Stomach (tissue), 9 donors: Measurements from ENCODE around the gene MXI1. TPM values are rescaled to one million over a fixed set of nuclear protein-coding genes. Genes with fewer than 3 reads are reported as not detected.
"Not testable (repeated sequence)": the region's sequence is repeated elsewhere in the genome, so short reads cannot be mapped to it uniquely, and the experiment has no call there.

Experiments
- DNase-seq, 2 donors: peaks; one replicate each; pipeline versions ENCODE4 v3.0.0 to v3.0.0-alpha.2; 2013 to 2019
- H3K27ac ChIP-seq, 5 donors: fragments of 200-600 bp in 4 of 5; sonication (generic) in 4 of 5; one replicate each; pipeline ENCODE4 v1.5.1; 2013 to 2019; ENCODE audit warnings: mild to moderate bottlenecking in 1 of 5, moderate library complexity in 1 of 5
- H3K27me3 ChIP-seq, 3 donors: fragments of 200-600 bp; sonication (generic); one replicate each; pipeline ENCODE4 v1.5.1; 2017 to 2019; ENCODE audit warnings: mixed run types in 1 of 3
- H3K36me3 ChIP-seq, 4 donors: fragments of 200-600 bp; sonication (generic); 1 replicate in 3 of 4; 2 replicates in 1 of 4; pipeline ENCODE4 v1.5.1; 2016 to 2019
- H3K4me1 ChIP-seq, 4 donors: fragments of 200-600 bp; sonication (generic); one replicate each; pipeline ENCODE4 v1.5.1; 2016 to 2019
- H3K4me3 ChIP-seq, 4 donors: fragments of 200-600 bp; sonication (generic) in 3 of 4; one replicate each; pipeline ENCODE4 v1.5.1; 2016 to 2019; ENCODE audit warnings: mild to moderate bottlenecking in 1 of 4
- H3K9me3 ChIP-seq, 4 donors: fragments of 200-600 bp; sonication (generic); one replicate each; pipeline ENCODE4 v1.5.1; 2016 to 2019
- CTCF ChIP-seq, 7 experiments: fragments of 450-650 bp in 4 of 7; fragments of 200-600 bp in 3 of 7; sonication (generic) in 3 of 7; IDR thresholded peaks; one replicate each; pipeline ENCODE4 v1.5.1; 2016 to 2019; ENCODE audit warnings: antibody characterized with exemption in 7 of 7, control low read depth in 2 of 7, mild to moderate bottlenecking in 1 of 7
- EP300 ChIP-seq: sonication (generic); formaldehyde crosslinking; IDR thresholded peaks from one replicate; pipeline ENCODE4 v1.6.1; 2017; ENCODE audit warnings: antibody characterized with exemption
- POLR2A ChIP-seq, 4 donors: fragments of 450-650 bp; IDR thresholded peaks; one replicate each; pipeline ENCODE4 v1.6.1; 2016; ENCODE audit warnings: antibody characterized with exemption in 4 of 4, control low read depth in 2 of 4, mild to moderate bottlenecking in 1 of 4, moderate library complexity in 1 of 4
- POLR2AphosphoS5 ChIP-seq, 3 donors: sonication (generic); formaldehyde crosslinking; IDR thresholded peaks; one replicate each; pipeline ENCODE4 v1.6.1; 2016; ENCODE audit warnings: antibody characterized with exemption in 3 of 3
- WGBS, 5 donors: extraction: QIAGEN DNeasy Blood & Tissue Kit in 3 of 5; methylation state at CpG; one replicate each; pipeline versions ENCODE4 v1.1.5 to v1.1.7; 2013 to 2018; 5-methylcytosine and 5-hydroxymethylcytosine counted together
- intact Hi-C: fragments of 100-400 bp; cut with DNase I; formaldehyde crosslinking; loops from one replicate; pipeline ENCODE4 v1.15.1; 2023; ENCODE audit warnings: low total_unique reads
- polyA plus RNA-seq, 3 donors: library from polyadenylated mRNA; stranded (reverse); fragments of 200-250 nt; gene quantifications; one replicate each; pipeline ENCODE4 v1.2.3, GENCODE V29; 2013
- total RNA-seq, 5 donors: library from RNA; depleted of rRNA; stranded (reverse); fragments of >200 nt; gene quantifications; one replicate each; pipeline versions ENCODE4 v1.1.0 to v1.2.3, GENCODE V29; 2014 to 2016
- donor health status: healthy with polysubstance abuse.
- donor health status: Bipolar disorder and iron deficiency.
- donor health status: healthy.

Gene MXI1
- total and polyA plus RNA-seq, 8 donors = 3.5 to 163 (median 34.3) TPM

- intact Hi-C loops = no loop called here
- Histone ChIP-seq H3K36me3 (no peaks in the 10 kb centered on the region), H3K4me1 (peaks cover 0 to 4% (median 0%) of the 10 kb centered on the region in 4 donors), H3K27ac (no peak overlapping the region), H3K9me3 (no peaks in the 10 kb centered on the region), H3K4me3 (no peak overlapping the region), H3K27me3 (peaks cover 0 to 3% (median 0%) of the 10 kb centered on the region in 3 donors)
- WGBS, 5 donors = 58 to 70% (median 68%) methylated on average over 5 of the region's 5 CpGs
- TF ChIP-seq POLR2AphosphoS5 (IDR thresholded peaks at IDR 0.05) = no peak
- no peak for TF ChIP-seq POLR2A (IDR thresholded peaks at IDR 0.05)
- TF ChIP-seq CTCF (IDR thresholded peaks at IDR 0.05) = no peak
- TF ChIP-seq EP300 = no peak
- DNase-seq = no peak
These were observed 25.5 kb upstream of the MXI1 start for GRCh38 chr10:110181911-110182310.

GRCh38 chr10:110184398-110184797, 23.0 kb upstream of the MXI1 start:
- TF ChIP-seq CTCF (IDR thresholded peaks at IDR 0.05) (no peak), EP300 (no peak)
- no peaks in the 10 kb centered on the region for H3K36me3 ChIP-seq
- H3K9me3 ChIP-seq = no peaks in the 10 kb centered on the region
- WGBS, 5 donors = 59 to 72% (median 68%) methylated on average over 6 of the region's 6 CpGs
- no peak overlapping the region for H3K4me3 ChIP-seq
- intact Hi-C loops = no loop called here
- no peak for DNase-seq
- H3K27ac ChIP-seq = no peak overlapping the region
- no peaks in the 10 kb centered on the region for H3K27me3 ChIP-seq
- H3K4me1 ChIP-seq = peaks cover 0 to 4% (median 0%) of the 10 kb centered on the region in 4 donors

GRCh38 chr10:110185646-110186182, 21.7 kb upstream of the MXI1 start:
- DNase-seq, intact Hi-C loops, H3K4me1 ChIP-seq, H3K36me3 ChIP-seq, H3K9me3 ChIP-seq, H3K27ac ChIP-seq, H3K4me3 ChIP-seq, H3K27me3 ChIP-seq: not testable (repeated sequence)
- WGBS, 5 donors = 68 to 90% (median 79%) methylated on average over 2 of the region's 2 CpGs

- no peaks in the 10 kb centered on the region for H3K36me3 ChIP-seq
- H3K27ac ChIP-seq = no peak overlapping the region
- H3K4me1 ChIP-seq = no peaks in the 10 kb centered on the region
- H3K4me3 ChIP-seq = no peak overlapping the region
- TF ChIP-seq POLR2A (IDR thresholded peaks at IDR 0.05) (no peak), CTCF (IDR thresholded peaks at IDR 0.05) (no peak), POLR2AphosphoS5 (IDR thresholded peaks at IDR 0.05) (no peak), EP300 (no peak)
- intact Hi-C loops = no loop called here
- DNase-seq = no peak
- H3K9me3 ChIP-seq = no peaks in the 10 kb centered on the region
- 78 to 96% (median 85%) methylated on average over 3 of the region's 3 CpGs for WGBS, 5 donors
- H3K27me3 ChIP-seq = no peaks in the 10 kb centered on the region
These were observed 17.2 kb upstream of the MXI1 start for GRCh38 chr10:110190170-110190569.

- no peak overlapping the region for H3K4me3 ChIP-seq
- H3K4me1 ChIP-seq = no peaks in the 10 kb centered on the region
- no peaks in the 10 kb centered on the region for H3K9me3 ChIP-seq
- no peaks in the 10 kb centered on the region for H3K36me3 ChIP-seq
- intact Hi-C loops = no loop called here
- 47 to 63% (median 59%) methylated on average over 4 of the region's 4 CpGs for WGBS, 5 donors
- no peak for TF ChIP-seq POLR2A (IDR thresholded peaks at IDR 0.05)
- no peak for TF ChIP-seq EP300
- no peak for TF ChIP-seq POLR2AphosphoS5 (IDR thresholded peaks at IDR 0.05)
- no peak for TF ChIP-seq CTCF (IDR thresholded peaks at IDR 0.05)
- DNase-seq = no peak
- no peak overlapping the region for H3K27ac ChIP-seq
- H3K27me3 ChIP-seq = no peaks in the 10 kb centered on the region
These were observed 14.9 kb upstream of the MXI1 start for GRCh38 chr10:110192552-110192951.
